ENCODE data around the gene RAET1E.
"Not testable (repeated sequence)": the region's sequence is repeated elsewhere in the genome, so short reads cannot be mapped to it uniquely, and the experiment has no call there.

Gene RAET1E

DNA sequence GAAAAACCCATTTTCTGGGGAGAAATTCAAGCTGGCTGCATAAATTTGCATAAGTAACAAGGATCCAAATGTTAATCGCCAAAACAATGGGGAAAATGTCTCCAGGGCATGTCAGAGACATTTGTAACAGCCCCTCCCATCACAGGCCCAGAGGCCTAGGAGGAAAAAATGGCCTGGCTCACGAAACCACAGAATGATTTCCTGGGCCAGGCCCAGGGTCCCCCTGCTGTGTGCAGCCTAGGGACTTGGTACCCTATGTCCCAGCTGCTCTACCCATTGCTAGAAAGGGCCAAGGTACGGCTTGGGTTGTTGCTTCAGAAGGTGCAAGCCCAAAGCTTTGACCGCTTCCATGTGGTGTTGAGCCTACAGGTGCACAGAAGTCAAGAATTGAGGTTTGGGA lies 10.6 kb upstream of the RAET1E start:
- DNase-seq, result not testable (repeated sequence)

DNA sequence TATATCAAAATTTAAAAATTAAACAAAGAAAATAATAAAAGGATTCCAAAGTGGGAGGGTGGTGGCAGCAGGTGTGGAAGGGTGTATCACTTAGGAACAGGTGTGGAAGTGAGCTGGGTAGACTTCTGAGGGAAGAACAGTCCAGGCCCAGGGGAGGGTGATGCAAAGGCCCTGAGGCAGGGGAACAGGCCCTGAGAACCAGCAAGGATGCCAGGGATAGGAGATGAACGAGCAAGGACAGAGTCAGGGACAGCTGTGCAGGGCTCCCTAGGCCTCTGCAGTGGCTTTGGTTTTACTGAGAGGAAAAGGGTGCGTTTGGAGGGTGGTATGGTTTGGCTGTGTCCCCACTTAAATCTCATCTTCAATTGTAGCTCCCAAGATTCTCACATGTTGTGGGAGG lies 9.4 kb upstream of the RAET1E start:
- no peak for DNase-seq

DNA sequence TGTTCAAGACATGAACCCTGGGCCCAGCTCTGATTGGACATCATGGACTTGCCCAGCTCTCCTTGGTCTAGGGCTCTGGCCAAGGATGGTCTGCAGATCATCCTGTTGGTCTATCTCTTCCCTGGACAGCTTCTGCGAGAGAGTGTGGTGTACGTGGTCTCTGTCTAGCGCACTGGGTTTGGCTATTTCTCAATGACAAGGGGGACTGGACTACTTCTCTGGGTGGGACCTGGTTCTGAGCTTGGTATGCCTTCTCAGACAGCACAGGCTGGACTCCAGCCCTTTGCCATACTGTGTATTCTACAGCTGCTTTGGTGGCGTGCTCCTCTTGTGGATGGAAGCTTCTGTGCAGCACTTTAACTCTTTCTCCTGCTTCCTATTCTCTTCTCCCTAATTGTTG lies 8.5 kb upstream of the RAET1E start:
- no peak for DNase-seq

DNA sequence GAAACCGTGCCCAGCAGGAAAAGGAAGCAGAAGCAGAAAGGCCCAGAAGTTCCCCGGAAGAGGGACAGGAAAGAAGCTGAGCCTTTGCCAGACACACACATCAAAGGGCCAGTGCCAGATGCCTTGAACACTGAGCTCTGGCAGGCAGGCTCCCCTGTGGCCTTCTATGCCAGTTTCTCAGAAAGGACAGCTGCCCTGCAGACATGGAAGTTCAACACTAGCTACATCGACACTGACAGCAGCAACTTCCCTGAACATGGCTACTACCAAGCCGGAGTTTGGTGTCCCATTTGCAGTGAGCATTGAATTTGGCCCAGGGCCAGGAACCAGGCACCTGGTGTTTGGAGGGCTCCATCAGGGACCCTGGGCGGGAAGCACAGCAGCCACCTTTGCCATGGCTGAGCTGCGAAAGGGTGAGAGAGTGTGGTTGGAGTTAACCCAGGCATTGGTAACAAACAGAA lies 8.0 kb upstream of the RAET1E start:
- no peak for DNase-seq

DNA sequence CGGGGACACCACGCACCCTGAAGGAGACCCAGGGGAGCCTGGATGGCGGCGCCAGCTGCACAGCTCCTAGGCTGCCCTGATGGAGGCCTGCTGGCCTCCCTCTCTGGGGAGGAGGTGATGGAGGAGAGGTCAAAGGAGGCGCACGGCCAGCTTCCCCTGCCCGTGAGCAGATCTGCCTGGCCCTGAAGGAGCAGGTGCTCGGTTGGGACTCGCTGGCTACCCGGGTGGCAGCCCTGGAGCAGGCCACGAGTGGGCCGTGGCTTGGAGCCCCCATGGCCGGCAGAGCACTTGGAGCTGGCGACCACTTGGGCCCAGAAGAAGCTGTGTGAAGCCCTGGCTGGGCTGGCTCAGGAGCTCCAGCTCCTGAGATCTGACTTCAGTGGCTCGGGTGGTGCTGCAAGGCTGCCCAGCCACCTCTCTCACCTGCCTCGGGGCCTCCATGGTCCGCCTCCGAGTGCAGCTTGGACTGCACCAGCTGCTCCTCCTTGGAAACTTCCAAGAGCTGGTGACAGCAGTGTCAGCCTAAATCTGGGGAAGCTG lies 7.5 kb upstream of the RAET1E start:
- DNase-seq, result no peak

DNA sequence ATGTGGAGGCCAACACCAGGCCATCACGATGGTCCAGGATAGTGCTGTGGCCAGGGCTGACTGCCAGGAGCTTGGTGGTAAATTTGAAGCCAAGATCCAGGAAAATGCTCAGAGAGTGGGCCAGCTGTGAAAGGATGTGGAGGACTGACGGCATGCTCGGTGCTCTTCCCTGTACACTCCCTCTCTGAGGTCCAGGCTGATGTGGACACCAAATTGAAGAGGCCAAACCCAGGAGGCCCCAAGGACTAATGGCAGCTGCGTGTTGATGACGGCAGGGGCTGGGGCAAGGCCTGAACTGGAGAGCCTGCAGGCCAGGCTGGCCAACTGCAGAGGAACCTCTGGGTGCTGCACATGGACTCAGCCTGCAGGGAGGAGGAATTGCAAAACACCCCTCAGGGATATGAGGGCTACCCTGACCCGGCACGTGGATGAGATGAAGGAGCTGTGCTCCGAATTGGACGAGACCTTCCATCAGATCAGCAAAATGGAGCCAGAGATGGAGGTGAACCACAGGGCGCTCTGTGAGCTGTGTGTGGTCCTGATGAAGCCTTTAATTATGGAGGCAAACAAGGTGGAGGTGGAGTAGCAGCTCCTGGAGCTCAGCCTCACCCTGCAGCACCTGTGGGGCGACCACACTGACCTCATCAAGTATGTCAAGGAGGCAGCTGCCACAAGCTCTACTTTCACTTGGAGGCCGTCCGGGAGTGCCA lies 6.9 kb upstream of the RAET1E start:
- DNase-seq, result no peak

DNA sequence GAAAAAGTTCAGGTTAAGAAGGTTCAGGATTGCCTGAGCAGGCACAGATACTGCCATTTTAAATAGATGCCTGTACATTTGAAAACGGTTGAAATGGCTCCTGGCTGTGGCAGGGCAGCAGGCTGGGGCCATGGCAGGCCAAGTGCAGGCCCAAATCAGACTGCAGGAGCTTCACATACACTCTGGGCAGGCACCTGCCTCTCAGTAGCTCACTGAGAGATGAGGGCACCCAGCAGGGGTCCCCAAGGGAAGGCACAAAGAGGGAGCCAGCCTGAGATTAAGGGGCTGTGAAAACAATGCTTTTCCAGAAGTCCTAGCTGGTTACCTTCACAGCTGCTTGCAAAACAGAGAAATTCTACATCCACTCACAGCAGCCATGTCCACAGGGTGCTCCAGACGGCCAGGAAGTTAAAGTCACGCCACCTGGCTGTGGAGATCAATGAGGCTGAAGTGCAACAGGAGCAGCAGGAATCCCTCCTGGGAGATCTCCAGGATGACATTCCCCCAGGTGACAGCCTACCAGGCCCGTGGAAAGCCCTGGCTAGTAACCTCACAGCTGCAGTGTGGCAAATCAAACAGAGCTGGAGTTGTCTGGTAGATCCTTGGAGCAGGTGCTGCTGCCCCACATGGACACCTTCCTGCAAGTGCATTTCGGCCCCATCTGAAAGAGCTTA lies 6.2 kb upstream of the RAET1E start:
- no peak for DNase-seq

DNA sequence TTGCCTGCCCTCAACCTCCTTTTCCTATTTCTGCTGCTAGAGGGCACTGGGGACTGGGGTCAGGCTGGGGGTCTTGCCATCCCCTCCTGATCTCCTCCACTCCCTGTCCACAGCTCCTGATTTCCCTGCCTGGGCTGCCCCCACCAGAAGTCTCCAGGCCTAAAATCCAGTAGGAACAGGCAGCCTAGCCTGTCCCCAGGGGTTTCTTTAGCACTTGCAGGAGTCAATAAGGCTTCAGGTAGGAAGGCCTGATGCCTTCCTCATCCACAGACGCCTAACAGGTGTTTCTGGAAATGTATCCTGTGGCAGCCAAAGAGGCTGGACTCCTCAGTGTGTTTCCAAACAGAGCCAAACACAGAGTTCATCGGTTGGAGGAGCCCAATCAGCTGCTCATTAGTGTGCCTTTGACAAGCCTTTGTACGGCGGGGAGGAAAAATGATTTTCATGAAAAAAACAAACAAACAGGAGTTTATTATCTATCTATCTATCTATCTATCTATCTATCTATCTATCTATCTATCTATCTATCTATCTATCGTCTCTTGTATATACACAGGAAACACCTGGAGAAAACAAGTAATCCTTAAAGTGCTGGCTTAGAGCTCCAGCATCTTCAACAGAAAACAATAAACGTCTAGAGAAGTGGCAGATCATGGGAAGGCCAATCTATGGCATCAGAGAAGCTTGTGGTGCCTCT lies 3.7 kb upstream of the RAET1E start:
- DNase-seq, result no peak

DNA sequence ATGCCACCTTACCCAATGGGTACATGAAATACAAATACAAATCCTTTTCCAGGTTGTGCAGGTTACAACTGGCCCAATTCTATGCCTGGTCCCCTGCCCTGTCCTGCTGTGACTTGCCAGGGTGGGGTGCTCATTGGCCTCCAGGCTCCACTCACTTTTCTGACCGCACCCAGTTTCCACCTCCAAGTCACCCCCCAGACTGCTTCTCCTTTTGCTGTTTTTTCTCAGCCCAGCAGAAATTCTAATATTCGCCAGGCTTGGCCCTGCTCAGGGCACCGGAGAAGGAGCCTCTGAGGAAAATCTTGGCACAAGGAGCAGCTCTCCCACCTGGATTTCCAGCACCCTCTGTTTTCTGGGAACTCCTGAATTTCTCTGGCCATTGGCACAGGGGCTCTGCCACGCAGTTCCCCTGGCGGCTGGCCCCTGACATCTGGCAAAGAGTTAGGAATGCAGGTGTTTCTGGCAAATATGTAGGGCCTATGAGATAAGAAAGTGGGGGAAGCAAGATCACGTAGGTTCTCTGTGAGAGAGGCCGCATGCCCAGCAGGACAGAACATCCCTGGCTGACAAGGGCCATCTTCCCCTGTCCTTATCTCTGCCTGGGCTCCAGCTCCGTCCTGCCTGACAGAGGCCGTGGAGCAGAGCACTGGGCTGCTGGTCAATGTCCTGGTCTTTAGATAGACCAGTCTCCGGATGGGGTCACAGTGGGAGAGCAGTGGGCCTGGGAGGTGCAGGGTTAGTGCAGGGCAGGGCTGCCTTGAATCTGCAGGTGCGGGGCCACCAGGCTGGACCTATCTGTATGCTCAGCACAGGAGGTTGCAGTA lies 2.9 kb upstream of the RAET1E start:
- no peak for DNase-seq

DNA sequence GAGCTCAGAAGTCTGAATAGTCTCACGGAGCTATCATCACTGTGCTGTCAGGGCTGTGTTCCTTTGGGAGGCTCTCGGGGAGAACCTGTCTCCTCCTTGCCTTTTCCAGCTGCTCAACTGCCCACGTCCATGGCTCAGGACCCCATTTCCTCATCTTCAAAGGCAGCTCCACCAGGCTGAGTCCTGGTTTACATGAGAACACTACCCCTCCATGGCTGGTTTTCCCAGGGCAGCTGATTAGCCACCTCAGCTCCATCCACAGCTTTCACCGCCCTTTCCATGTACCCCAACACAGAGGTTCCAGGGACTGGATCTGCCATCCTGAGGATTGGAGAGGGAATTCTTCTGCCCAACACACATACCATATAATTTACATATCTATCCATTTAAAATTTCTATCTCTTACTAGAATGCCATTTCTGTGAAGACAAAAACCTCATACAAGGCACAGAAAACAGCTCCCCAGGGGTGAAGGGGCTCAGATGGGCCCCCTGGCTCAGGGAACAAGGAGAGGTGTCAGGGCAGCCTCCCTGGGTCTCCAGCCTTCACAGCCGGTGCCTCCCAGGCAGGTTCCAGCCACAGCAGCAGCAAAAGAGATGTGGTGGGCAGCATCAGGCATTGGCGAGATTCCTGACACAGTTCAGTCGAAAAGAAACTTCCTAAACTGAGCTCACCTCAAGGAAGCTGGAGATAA lies 2.2 kb upstream of the RAET1E start:
- DNase-seq, result no peak

DNA sequence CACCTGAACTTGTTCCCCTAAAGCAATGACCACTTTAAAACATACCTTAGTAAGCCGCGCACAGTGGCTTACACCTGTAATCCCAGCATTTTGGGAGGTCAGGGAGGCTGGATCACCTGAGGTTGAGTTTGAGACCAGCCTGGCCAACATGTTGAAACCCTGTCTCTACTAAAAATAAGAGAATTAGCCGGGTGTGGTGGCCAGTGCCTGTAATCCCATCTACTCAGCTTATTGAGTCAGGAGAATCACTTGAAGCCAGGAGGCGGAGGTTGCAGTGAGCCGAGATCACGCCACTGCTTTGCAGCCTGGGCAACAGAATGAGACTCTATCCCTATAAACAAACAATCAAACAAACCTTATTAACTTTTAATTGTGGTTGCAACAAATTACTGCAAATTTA lies 1.6 kb upstream of the RAET1E start:
- DNase-seq, result no peak

DNA sequence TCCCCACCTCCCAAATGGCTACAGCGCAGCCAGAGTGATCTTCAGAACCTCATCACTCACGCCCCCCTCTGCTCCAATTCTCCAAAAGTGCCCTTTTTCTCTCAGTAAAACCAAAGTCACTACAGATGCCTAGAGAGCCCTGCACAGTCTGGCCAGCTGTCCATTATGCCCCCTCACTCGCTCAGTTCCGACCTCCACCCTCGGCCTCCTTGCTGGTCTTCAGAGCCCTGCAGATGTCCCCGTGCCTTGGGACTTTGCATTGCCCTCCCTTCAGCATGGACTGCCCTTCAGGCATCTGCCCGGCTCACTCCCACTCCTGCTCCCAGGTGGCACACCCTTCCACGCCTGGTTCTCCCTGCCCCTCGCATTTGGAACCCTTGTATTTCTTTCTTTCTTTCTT lies 1.1 kb upstream of the RAET1E start:
- DNase-seq, result no peak

DNA sequence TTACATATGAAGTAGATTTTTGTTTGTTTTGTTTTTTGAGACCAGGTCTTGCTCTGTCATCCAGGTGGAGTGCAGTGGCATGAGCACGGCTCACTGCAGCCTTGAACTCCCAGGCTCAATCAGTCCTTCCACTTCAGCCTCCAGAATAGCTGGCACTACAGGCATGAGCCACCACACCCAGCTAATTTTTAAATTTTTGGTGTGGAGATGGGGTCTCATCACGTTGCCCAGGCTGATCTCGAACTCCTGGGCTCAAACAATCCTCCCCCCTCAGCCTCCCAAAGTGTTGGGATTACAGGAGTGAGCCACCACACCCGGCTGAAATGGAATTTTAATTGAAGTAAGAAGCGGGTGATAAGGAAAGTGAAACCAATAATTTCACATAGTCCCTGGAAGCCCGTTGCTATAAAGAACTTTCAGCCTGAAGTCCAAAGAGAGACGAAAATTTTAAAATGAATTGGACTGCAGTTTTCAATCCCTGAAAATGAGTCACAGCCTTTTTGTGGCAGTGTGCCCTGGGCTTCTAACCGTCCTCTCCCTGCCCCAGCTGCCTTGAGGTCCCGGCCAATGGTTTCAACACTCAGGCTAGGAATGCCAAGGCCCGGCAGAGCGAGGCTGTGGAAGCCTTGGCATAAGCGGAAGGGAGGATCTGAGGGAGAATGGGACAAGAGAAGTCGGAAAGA lies 757 bp downstream of the RAET1E start:
- DNase-seq, result no peak

DNA sequence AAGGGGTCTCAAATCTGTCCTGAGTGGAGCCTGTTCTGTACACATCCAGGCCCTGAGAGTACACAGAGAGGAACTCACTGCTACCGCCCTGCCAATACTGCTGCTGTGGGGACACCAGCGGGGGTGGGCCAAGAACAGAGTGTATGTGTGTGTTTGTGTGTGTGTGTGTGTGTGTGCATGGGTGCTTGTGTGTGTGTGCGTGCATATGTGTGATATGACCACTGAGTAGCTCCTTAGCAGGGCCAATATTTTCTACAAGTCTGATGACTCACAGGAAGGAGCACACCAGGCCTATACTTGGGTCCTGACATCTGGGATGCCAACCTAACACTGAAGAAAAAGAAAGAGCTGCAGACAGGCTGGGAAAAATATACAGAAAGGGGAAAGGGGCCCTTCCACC lies 1.4 kb downstream of the RAET1E start:
- no peak for DNase-seq

DNA sequence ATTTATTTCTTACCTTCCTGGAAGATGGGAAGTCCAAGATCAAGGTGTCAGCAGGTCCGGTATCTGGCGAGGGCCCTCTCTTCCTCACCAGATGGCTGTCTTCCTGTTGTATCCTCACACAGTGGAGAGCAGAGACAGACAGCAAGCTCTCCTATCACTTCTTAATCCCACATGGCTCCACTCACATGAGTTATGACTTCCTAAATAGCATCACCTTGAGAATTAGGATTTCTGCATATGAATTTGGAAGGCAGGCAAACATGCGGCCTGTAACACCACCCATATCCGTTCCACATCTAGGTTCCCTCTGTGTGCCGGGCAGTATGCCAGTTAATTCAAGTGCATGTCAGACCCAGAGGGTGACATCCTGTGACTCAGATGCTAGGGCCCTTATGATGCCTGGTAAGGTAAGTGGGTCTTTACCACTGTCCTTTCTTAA lies 2.1 kb downstream of the RAET1E start:
- DNase-seq, result peak in 2 of 4 experiments; percentile 3 to 32

DNA sequence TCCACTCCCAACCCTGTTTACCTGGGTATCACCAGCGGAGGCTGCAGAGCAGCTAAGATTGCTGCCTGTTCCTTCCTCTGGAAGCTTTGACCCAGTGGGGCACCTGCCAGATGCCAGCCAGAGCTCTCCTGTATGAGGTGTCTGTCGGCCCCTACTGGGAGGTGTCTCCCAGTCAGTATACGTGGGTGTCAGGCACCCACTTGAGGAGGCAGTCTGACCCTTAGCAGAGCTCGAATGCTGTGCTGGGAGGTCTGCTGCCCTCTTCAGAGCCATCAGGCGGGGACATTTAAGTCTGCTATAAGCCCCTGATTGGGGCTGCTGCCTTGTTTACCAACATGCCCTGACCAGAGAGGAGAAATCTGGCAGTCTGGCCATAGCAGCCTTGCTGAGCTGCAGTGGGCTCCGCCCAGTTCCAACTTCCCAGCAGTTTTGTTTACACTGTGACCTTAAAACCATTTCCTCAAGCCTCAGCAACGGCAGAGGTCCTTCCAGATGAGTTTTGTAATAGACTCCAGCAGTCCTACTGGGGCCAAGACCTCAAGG lies 2.8 kb downstream of the RAET1E start:
- DNase-seq, result no peak

DNA sequence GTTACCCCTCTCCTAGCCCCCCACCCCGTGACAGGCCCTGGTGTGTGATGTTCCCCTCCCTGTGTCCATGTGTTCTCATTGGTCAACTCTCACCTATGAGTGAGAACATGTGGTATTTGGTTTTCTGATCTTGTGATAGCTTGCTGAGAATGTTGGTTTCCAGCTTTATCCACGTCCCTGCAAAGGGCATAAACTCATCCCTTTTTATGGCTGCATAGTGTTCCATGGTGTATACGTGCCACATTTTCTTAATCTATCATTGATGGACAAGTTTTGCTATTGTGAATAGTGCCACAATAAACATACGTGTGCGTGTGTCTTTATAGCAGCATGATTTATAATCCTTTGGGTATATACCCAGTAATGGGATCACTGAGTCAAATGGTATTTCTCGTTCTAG lies 6.0 kb downstream of the RAET1E start:
- not testable (repeated sequence) for DNase-seq

DNA sequence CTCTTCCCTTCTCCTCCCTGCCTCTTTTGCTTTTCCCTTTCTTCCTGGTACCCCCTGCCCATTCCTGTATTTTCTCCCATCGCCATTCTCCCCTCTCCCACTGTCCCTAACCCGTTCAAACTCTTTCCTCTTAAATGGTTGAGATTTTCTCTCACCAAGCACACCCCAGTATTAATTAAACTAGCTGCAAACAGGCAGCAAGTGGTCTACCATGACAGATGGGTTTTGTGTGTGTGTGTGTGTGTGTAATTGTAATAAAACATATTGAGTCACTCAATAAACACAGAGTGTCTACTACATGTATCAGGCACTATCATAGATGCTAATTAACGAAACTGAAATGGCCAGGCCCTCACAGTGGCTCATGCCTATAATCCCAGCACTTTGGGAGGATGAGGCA lies 6.7 kb downstream of the RAET1E start:
- DNase-seq, result no peak

DNA sequence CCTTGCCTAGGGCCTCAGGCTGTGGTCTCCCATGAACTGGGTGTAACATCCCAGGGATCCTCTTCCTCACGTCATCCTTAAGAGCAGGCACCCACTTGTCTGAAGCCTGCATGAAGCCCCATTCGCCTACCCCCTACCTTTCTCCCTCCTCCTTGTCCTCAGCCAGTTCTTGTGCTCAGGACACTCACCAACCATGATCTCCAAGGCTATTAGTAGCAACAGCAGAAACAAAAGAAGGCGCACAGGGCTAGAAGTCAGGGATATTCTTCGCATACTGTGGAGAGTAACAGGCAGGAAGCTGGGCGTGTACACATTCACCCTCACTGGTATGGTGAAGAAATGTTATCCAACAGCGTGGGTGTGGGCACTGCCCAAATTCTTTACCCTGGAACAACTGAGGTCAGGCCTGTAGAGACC lies 7.3 kb downstream of the RAET1E start:
- no peak for DNase-seq

DNA sequence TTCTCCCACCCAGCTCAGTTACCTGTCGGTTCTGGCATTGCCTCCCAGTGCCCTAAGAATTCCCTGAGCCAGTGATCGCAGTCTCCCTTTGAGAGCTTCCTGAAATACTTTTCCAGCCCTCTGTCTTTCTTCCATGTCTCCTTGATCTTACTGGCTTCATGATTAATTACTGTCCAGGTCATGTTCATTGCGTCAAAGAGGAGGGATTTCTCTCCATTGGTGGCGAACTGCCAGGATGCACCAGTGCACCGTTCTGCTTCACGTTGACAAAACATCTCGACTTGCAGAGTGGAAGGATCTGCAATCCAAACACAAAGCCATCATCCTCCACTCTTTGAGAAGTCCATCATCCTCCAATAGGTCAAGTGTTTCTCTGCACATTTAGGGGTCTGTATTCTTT lies 8.6 kb downstream of the RAET1E start:
- no peak for DNase-seq

DNA sequence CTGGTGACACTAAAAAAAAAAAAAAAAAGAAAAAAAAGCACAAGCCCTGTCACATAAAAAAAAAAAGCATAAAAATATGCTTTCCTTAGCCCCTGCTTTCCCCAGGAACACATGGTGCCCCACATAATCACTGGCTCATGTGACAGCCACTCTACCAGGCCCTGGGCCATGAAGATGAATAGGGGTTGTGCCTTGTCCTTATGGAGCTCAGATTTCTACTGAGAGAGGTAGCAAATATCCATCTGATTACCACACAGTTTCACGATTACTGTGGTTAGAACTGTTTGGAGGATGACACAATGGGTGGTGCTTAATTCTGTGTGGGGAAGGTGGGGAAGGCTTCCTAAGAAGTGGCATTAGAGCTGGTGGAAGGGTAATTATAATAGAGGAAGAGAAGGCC lies 9.3 kb downstream of the RAET1E start:
- no peak for DNase-seq

All from activated naive CD4-positive, alpha-beta T cell (primary cell).